Measurements from ENCODE around the gene VPS33A. TPM values are rescaled to one million over a fixed set of nuclear protein-coding genes. Genes with fewer than 3 reads are reported as not detected.
"Not testable (repeated sequence)": the region's sequence is repeated elsewhere in the genome, so short reads cannot be mapped to it uniquely, and the experiment has no call there.

Gene VPS33A
- total RNA-seq, 1 donor from 2014 or later = 15.3 TPM

DNA sequence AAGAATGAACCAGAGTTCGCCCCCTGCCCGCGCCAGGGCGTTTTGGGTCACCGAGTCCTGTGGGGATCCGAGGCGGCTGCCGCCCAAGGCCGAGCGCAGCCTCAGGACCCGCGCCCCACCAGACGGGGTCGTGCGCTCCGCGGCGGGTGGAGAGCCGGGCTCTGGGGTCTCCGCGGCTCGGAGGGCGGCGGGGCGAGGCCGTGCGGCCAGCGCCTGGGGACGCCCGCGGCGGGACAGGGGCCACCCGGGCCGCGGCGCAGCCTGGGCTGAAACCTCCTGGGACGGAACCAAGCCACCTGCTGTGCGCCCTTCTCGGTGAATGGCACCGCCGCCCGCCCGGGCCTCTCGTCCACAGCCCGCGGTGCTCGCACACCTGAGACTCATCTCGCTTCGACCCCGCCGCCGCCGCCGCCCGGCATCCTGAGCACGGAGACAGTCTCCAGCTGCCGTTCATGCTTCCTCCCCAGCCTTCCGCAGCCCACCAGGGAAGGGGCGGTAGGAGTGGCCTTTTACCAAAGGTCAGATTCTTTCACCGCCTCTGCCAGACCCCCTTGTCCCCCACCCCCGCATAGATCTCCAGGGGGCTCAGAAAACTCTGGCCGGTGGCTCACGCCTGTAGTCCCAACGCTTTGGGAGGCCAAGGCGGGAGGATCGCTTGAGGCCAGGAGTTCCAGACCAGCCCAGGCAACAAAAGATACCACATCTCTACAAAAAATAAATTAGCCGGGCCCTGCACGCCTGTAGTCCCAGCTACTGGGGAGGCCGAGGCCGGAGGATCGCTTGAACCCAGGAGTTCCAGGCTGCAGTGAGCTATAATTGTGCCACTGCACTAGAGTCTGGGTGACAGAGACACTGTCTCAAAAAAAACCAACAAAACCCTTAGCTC, 61.9 kb downstream of the VPS33A start:
- DNase-seq (ENCODE audit: low read depth in 2 of 2) = no peak

GRCh38 chr12:122203301-122204166, 62.8 kb downstream of the VPS33A start, which contains the start of gene B3GNT4:
B3GNT4 (plus strand) TSS chr12:122203709; CDS start chr12:122204619, 910 bp downstream.
- peak in 1 of 2 donors; percentile 49 for DNase-seq (ENCODE audit: low read depth in 2 of 2)

DNA sequence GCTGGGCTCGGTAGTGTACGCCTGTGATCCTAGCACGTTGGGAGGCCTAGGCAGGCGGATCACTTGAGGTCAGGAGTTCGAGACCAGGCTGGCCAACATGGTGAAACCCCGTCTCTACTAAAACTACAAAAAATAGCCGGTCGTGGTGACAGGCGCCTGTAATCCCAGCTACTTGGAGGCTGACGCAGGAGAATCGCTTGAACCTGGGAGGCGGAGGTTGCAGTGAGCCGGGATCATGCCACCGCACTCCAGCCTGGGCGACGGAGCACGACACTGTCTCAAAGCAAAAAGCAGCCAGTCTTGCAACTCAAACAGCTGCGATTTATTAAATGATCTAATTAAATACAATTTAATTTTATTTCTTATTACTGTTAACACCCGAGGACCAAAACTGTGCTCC, 63.5 kb downstream of the VPS33A start:
- not testable (repeated sequence) for DNase-seq (ENCODE audit: low read depth in 2 of 2)

DNA sequence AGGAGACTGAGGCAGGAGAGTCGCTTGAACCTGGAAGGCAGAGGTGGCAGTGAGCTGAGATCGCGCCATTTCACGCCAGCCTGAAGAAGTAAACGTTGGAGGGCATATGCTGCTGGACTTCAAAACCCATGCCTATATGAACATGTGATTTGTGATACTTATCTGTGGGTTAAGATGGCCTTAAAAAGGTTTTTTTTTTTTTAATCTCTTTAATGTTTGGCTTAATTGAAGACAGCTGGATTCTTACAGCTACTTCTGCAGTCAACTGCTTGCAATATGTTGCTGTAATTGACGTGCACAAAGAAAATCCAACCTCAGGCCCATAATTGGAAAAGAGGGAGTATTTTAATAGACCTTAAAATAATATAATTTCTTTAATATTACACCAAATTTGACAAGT, 64.3 kb downstream of the VPS33A start:
- DNase-seq (ENCODE audit: low read depth in 2 of 2) = no peak

GRCh38 chr12:122201381-122201780, 64.9 kb downstream of the VPS33A start:
- no peak for DNase-seq (ENCODE audit: low read depth in 2 of 2)

DNA sequence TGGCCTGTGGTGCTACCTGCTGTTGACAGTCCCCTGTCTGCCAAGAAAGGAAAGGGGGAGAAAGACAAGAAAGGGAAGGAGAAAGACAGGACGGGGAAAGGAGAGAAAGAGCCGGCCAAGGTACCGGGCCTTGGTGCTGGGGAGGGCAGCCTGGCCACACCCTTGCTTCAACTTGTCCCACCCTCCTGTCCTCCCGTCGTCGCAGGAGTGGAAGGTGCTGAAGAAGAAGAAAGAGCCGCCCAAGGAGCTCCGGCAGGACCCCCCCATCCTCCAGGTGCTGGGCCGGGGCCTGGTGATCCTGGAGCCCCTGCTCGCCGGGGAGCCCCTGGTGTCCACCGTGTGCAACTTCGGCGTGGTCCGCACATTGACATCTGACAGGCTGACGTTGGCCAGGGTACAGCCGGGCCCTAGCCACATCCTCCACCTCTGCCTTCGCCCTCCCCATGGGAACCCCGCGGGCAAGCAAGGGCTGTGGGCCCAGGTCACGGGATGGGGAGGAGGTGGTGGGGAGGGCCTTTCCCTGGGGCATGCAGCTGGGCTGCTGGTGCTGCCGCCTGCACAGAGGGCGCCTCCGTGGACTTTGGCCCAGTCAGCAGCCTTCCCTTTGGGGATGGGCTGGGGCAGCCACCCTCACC, 65.6 kb downstream of the VPS33A start:
- DNase-seq (ENCODE audit: low read depth in 2 of 2) = no peak

DNA sequence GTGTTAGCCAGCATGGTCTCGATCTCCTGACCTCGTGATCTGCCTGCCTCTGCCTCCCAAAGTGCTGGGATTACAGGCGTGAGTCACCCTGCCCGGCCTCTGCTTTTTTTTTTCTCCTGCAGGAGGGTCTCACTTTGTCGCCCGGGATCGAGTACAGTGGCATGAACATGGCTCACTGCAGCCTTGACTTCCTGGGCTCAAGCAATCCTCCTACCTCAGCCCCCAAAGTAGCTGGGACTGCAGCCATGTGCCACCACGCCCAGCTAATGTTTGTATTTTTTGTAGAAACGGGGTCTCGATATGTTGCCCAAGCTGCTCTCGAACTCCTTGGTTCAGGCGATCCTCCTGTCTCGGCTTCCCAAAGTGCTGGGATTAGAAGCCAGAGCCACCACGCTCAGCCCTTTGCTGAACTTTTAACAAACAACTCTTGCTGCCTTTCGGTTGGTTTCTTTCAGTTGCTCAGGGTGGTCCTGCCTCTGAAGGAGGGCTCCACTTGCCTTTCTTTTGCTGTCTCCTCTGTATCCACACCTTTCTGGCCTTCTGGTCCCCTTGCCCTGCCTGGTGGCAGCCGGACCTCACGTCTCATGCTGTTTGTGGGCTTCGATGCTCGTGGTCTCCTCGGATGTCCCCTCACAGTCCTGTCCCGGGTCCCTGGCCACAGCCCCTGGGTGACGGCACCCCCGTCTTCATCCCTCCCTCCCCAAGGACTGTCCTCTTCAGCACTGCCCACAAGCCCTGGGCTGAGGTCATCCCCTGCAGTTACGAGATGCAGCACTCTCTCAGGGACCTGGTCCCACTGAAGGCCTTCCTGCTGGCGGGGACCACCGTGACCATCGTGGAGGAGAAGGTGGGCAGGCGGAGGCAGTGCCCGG, 66.6 kb downstream of the VPS33A start:
- no peak for DNase-seq (ENCODE audit: low read depth in 2 of 2)

DNA sequence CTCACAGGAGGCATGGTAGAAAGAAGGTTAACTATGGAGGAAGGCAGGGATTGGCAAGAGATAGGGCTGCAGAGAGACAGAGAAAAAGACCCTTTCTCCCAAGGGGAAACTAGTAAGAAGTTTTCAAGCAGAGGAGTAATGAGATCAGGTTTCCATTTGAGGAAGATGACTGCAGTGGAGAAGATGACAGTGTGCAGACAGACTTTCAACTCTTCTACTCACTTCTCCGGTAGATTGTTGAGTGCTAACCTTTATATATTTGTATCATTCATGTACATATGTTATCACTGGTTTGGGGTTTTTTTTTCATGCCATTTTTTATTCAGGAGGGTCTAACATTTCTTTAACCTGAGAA, 68.7 kb downstream of the VPS33A start:
- DNase-seq (ENCODE audit: low read depth in 2 of 2) = no peak

GRCh38 chr12:122195405-122195804, 70.9 kb downstream of the VPS33A start:
- no peak for DNase-seq (ENCODE audit: low read depth in 2 of 2)

GRCh38 chr12:122194804-122195203, 71.5 kb downstream of the VPS33A start:
- no peak for DNase-seq (ENCODE audit: low read depth in 2 of 2)

- no peak for DNase-seq (ENCODE audit: low read depth in 2 of 2)
Measured at GRCh38 chr12:122192441-122192840, 73.9 kb downstream of the VPS33A start.

- peak; percentile 56 to 74 for DNase-seq (ENCODE audit: low read depth in 2 of 2)
Measured at GRCh38 chr12:122190842-122191668, 75.2 kb downstream of the VPS33A start.

DNA sequence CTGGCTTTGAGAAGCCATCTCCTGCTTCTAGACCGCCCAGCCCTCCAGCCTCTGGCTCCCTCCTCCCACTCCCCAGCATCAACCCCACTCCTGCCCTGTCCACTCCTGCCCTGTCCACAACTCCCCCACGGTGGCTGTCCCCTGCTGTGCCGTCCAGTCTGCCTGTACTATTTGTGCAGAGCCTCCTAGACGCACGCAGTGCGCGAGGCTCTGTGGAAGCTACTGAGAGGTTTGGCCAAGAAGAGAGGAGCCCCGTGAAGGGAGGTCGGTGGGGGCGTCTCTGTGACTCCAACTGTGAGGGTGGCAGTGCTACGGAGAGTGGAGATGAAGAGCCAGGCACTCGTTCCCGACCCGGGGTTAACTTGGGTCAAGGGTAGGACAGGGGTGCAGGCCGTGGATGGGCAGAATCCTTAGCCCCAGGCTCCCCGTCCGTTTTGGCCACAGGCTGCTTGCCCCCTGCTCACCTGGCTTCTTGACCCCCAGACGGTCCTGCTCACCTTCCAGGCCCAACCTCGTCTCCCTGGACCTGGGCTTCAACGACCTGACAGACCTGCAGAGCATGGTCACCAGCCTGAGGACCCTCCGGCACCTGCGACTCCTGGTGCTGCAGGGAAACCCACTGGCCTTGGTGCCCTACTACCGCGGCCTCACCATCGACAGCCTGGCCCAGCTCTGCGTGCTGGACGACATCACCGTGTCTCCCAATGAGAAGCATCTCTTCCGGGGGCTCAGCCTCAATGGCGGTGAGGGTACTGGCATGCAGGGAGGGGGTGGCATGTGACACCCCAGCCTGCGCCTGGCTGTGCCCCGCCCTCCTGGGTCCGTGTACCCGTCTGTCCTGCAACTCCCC, 76.4 kb downstream of the VPS33A start:
- no peak for DNase-seq (ENCODE audit: low read depth in 2 of 2)

GRCh38 chr12:122187466-122187865, 78.8 kb downstream of the VPS33A start:
- no peak for DNase-seq (ENCODE audit: low read depth in 2 of 2)

- DNase-seq (ENCODE audit: low read depth in 2 of 2) = no peak
Measured at GRCh38 chr12:122185494-122186082, 80.7 kb downstream of the VPS33A start.

- no peak for DNase-seq (ENCODE audit: low read depth in 2 of 2)
Measured at GRCh38 chr12:122185079-122185478, 81.2 kb downstream of the VPS33A start.

GRCh38 chr12:122184517-122184916, 81.8 kb downstream of the VPS33A start:
- DNase-seq (ENCODE audit: low read depth in 2 of 2) = no peak

DNA sequence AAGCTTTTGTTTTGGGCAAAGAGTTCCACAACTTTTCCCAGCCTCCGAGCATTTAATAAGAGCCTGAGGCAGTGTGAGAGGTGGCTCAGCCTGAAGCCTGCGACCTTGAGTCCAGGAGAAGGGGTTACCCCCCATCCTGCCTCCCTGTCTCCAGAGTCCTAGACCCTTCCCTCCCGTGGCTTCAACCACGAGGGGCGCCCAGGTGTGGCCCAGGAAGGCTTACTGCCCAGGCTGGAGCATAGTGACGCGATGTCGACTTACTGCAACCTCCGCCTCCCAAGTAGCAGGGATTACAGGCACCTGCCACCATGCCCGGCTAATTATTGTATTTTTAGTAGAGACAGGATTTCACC, 82.7 kb downstream of the VPS33A start:
- DNase-seq (ENCODE audit: low read depth in 2 of 2) = no peak

All from dermis microvascular lymphatic vessel endothelial cell (primary cell).